ENCODE data around the gene ZMYND8. TPM values are rescaled to one million over a fixed set of nuclear protein-coding genes. Genes with fewer than 3 reads are reported as not detected.

The ZMYND8 gene
- total and polyA plus RNA-seq, 2 donors (not counting 3 experiments of a cell fraction or from before 2014, with no cell fraction given): 30.6 to 75.2 TPM

DNA sequence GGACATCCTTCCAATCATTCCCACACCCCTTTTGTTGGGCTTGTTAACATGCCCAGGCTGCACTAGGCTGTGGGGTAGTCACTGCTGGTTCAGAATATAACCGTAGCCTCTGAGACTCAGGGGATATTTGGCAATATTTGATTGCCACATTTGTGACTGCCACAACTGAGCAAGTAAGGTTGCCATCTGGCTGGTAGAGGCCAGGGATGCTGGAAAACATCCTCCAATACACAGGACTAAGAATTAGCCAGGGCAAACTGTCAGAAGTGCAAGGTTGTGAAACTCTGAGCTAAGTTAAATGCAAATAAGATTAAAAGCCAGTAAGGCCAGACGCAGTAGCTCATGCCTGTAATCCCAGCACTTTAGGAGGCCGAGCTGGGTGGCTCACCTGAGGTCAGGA is 112.0 kb downstream of the ZMYND8 start:
- H3K36me3 ChIP-seq (ENCODE audit: control insufficient read depth in 2 of 2, extremely low read depth in 1 of 2, insufficient read depth in 2 of 2, low read length in 2 of 2): peaks cover 33 to 35% of the 10 kb centered on the region in 2 experiments
- no peak for TF ChIP-seq POLR2AphosphoS5 (IDR thresholded peaks at IDR 0.05; ENCODE audit: insufficient read depth, low read depth, low read length)
- intact Hi-C loops (cut with micrococcal nuclease): no loop called here
- H2AFZ ChIP-seq (ENCODE audit: low read depth, low read length): no peak overlapping the region
- H3K9me3 ChIP-seq (replicated peaks; ENCODE audit: control insufficient read depth, insufficient read depth, low read length): no peaks in the 10 kb centered on the region
- H4K20me1 ChIP-seq (replicated peaks; ENCODE audit: control insufficient read depth, extremely low read depth, insufficient read depth, low read length): no peaks in the 10 kb centered on the region
- H3K79me2 ChIP-seq (ENCODE audit: control insufficient read depth, insufficient read depth, low read length): peaks cover 17% of the 10 kb centered on the region
- H3K27ac ChIP-seq (ENCODE audit: insufficient read depth, low read depth, low read length): no peak overlapping the region
- BruUV-seq (replicated peaks): no TSS peak
- POLR2A ChIA-PET: no interaction called here
- no peak overlapping the region for H3K4me2 ChIP-seq (ENCODE audit: insufficient read depth, low read length)
- dilution Hi-C loops (cut with MboI; ENCODE audit: extremely low pct_ligation_motif_present, low sequenced_read_pairs): no loop called here
- CTCF ChIA-PET: interaction anchor here (0.6 kb wide), 1 partner anchor 140 kb away, joined by 3 read pairs; no protein-coding TSS in a partner anchor
- H3K4me1 ChIP-seq (ENCODE audit: control insufficient read depth, extremely low read depth, insufficient read depth, low read length): no peaks in the 10 kb centered on the region
- no peak overlapping the region for H3K9ac ChIP-seq (replicated peaks; ENCODE audit: extremely low read depth, insufficient read depth, low read length)
- H3K27me3 ChIP-seq (ENCODE audit: control insufficient read depth in 2 of 2, insufficient read depth in 2 of 2, low read length in 2 of 2): no peaks in the 10 kb centered on the region
- no peaks in the 10 kb centered on the region for H3K9me1 ChIP-seq (replicated peaks; ENCODE audit: control insufficient read depth, extremely low read depth, insufficient read depth, low read length)
- H3K4me3 ChIP-seq (replicated peaks in 1 of 3; ENCODE audit: insufficient read depth in 1 of 3, low read depth in 1 of 3, low read length in 3 of 3): no peak overlapping the region
- DNase-seq (ENCODE audit: low read depth, low spot score) (no peak), FAIRE-seq (no peak)

- Histone ChIP-seq H3K4me1 (ENCODE audit: control insufficient read depth, extremely low read depth, insufficient read depth, low read length) (no peaks in the 10 kb centered on the region), H2AFZ (ENCODE audit: low read depth, low read length) (no peak overlapping the region), H4K20me1 (replicated peaks; ENCODE audit: control insufficient read depth, extremely low read depth, insufficient read depth, low read length) (no peaks in the 10 kb centered on the region), H3K4me2 (ENCODE audit: insufficient read depth, low read length) (no peak overlapping the region), H3K4me3 (replicated peaks in 1 of 3; ENCODE audit: insufficient read depth in 1 of 3, low read depth in 1 of 3, low read length in 3 of 3) (no peak overlapping the region), H3K27me3 (ENCODE audit: control insufficient read depth in 2 of 2, insufficient read depth in 2 of 2, low read length in 2 of 2) (no peaks in the 10 kb centered on the region), H3K36me3 (ENCODE audit: control insufficient read depth in 2 of 2, extremely low read depth in 1 of 2, insufficient read depth in 2 of 2, low read length in 2 of 2) (peaks cover 27 to 34% of the 10 kb centered on the region in 2 experiments), H3K79me2 (ENCODE audit: control insufficient read depth, insufficient read depth, low read length) (peaks cover 17% of the 10 kb centered on the region), H3K9me1 (replicated peaks; ENCODE audit: control insufficient read depth, extremely low read depth, insufficient read depth, low read length) (no peaks in the 10 kb centered on the region), H3K9ac (replicated peaks; ENCODE audit: extremely low read depth, insufficient read depth, low read length) (no peak overlapping the region), H3K27ac (ENCODE audit: insufficient read depth, low read depth, low read length) (no peak overlapping the region), H3K9me3 (replicated peaks; ENCODE audit: control insufficient read depth, insufficient read depth, low read length) (no peaks in the 10 kb centered on the region)
- DNase-seq (ENCODE audit: low read depth, low spot score): no peak
- TF ChIP-seq CTCF (IDR thresholded peaks at IDR 0.05; ENCODE audit: extremely low read depth in 1 of 2, insufficient read depth in 1 of 2, low read depth in 1 of 2, low read length in 2 of 2) (no peak), GATA2 (IDR thresholded peaks at IDR 0.05; ENCODE audit: insufficient read depth, insufficient read length, low read depth, low read length) (no peak), JUN (IDR thresholded peaks at IDR 0.05; ENCODE audit: borderline replicate concordance, insufficient read depth, insufficient read length, low read depth) (no peak), FOS (IDR thresholded peaks at IDR 0.05; ENCODE audit: borderline replicate concordance, insufficient read depth, low read length) (no peak)
- TF ChIP-seq, protein P1, sequence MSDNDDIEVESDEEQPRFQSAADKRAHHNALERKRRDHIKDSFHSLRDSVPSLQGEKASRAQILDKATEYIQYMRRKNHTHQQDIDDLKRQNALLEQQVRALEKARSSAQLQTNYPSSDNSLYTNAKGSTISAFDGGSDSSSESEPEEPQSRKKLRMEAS (IDR thresholded peaks at IDR 0.05; ENCODE audit: insufficient read depth, insufficient read length): no peak
- no peak for FAIRE-seq
- intact Hi-C loops (cut with micrococcal nuclease): no loop called here
- ChIA-PET POLR2A (no interaction called here), CTCF (interaction anchor here (1.1 to 2.4 kb wide), 4 partner anchors 30 to 377 kb away, joined by 3 to 18 read pairs (median 4); no protein-coding TSS in a partner anchor)
- dilution Hi-C loops (cut with MboI; ENCODE audit: extremely low pct_ligation_motif_present, low sequenced_read_pairs): no loop called here
- BruUV-seq (replicated peaks): no TSS peak
Measured at GRCh38 chr20:47243532-47244305, 112.8 kb downstream of the ZMYND8 start.

Measured in endothelial cell of umbilical vein (primary cell).